ENCODE data around the gene RAB17.

Gene RAB17

GRCh38 chr2:237581751-237582746 lies 8.5 kb downstream of the RAB17 start:
- H3K4me3 ChIP-seq (ENCODE audit: low read depth, low read length): peak overlapping the region; percentile 46
- peak; percentile 76 for DNase-seq (ENCODE audit: low read depth)
- peak; percentile 66 for TF ChIP-seq CTCF (conservative IDR thresholded peaks at IDR 0.05; ENCODE audit: low read depth, low read length)

GRCh38 chr2:237581326-237581725 lies 9.2 kb downstream of the RAB17 start:
- DNase-seq (ENCODE audit: low read depth): no peak
- no peak for TF ChIP-seq CTCF (conservative IDR thresholded peaks at IDR 0.05; ENCODE audit: low read depth, low read length)
- H3K4me3 ChIP-seq (ENCODE audit: low read depth, low read length): no peak overlapping the region

- no peak for DNase-seq (ENCODE audit: low read depth)
- no peak for TF ChIP-seq CTCF (conservative IDR thresholded peaks at IDR 0.05; ENCODE audit: low read depth, low read length)
- H3K4me3 ChIP-seq (ENCODE audit: low read depth, low read length): no peak overlapping the region
Observed at GRCh38 chr2:237577956-237578870, 12.3 kb downstream of the RAB17 start.

- no peak for TF ChIP-seq CTCF (conservative IDR thresholded peaks at IDR 0.05; ENCODE audit: low read depth, low read length)
- no peak for DNase-seq (ENCODE audit: low read depth)
- H3K4me3 ChIP-seq (ENCODE audit: low read depth, low read length): no peak overlapping the region
Observed at GRCh38 chr2:237577458-237577857, 13.1 kb downstream of the RAB17 start.

GRCh38 chr2:237576974-237577373 lies 13.6 kb downstream of the RAB17 start:
- no peak overlapping the region for H3K4me3 ChIP-seq (ENCODE audit: low read depth, low read length)
- no peak for DNase-seq (ENCODE audit: low read depth)
- no peak for TF ChIP-seq CTCF (conservative IDR thresholded peaks at IDR 0.05; ENCODE audit: low read depth, low read length)

GRCh38 chr2:237575869-237576862 lies 14.4 kb downstream of the RAB17 start:
- no peak for DNase-seq (ENCODE audit: low read depth)
- H3K4me3 ChIP-seq (ENCODE audit: low read depth, low read length): no peak overlapping the region
- TF ChIP-seq CTCF (conservative IDR thresholded peaks at IDR 0.05; ENCODE audit: low read depth, low read length): no peak
